GM18511 (cell line): ENCODE data around the gene TIE1.

ENCODE experiments used
- ATAC-seq: cut with Tn5 transposase; IDR thresholded peaks from one replicate; pipeline ENCODE4 v1.9.1; 2021; ENCODE audit warnings: mild to moderate bottlenecking, moderate library complexity; ENCODE audit not compliant: unreplicated experiment

The TIE1 gene

DNA sequence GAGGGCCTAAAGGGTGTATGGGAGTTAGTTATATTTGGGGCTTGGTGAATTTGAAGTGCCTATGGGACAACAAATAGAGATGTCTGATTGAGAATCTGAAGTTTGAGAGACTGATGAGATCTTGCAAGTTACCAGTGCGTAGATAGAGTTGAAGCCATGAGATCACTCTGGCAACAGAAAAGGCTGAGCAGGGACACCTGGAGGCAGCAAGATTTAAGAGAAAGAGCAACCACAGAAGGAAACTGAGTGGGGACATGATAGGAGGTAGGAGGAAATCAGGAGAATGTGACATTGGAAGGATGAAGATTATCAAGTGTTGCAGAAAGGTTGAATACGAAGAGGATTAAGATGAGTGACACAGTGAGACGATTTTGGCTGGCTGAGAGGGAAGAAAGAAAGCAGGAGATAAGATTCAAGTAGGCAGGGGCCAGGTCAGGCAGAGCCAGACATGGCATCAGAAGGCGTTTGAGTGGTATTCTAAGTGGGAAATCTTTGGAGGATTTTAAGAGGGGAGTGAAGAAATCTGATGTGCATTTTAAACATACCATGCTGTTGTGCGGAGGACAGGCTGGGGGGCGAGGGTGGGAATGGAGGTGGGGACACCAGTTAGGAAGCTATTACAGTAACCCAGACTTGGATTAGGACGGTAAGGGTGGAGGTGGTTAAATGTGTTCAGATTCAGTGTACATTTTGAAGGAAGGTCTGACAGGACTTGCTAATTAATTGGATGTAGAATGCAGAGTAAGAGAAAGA, 33.8 kb downstream of the TIE1 start:
- ATAC-seq = no peak

DNA sequence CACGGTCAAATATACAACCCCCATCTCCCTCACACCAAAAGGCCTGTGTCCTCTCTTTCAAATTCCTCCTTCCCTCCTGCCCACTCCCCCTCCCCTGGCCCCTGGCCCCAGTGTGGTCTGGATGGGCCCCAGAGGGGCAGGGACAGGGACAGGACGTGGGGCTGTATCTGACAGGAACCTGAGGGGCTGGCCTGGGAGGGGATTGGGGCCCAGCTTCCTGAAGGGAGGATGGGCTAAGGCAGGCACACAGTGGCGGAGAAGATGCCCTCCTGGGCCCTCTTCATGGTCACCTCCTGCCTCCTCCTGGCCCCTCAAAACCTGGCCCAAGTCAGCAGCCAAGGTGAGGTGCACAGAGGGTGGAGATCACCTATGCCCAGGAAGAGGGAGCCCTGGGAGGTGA, 36.8 kb downstream of the TIE1 start, which contains the start of gene MPL:
Gene MPL (plus strand): TSS at position 231 of the 400 bp plus-strand sequence. CDS start 31 bp downstream, at position 262.
- no peak for ATAC-seq

DNA sequence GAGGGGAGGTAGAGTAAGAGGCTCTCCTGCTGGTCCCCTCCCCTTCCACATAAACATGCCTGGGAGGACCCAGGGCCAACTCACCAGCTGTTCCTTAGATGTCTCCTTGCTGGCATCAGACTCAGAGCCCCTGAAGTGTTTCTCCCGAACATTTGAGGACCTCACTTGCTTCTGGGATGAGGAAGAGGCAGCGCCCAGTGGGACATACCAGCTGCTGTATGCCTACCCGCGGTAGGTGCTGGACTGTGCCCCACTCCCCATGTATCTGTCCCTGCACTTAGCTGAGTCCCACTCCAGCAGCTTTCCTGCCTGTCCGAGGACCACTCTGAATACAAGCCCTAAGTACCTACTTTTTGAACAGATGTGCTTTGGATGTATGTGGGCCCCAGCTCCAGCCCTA, 37.2 kb downstream of the TIE1 start:
- ATAC-seq = no peak

DNA sequence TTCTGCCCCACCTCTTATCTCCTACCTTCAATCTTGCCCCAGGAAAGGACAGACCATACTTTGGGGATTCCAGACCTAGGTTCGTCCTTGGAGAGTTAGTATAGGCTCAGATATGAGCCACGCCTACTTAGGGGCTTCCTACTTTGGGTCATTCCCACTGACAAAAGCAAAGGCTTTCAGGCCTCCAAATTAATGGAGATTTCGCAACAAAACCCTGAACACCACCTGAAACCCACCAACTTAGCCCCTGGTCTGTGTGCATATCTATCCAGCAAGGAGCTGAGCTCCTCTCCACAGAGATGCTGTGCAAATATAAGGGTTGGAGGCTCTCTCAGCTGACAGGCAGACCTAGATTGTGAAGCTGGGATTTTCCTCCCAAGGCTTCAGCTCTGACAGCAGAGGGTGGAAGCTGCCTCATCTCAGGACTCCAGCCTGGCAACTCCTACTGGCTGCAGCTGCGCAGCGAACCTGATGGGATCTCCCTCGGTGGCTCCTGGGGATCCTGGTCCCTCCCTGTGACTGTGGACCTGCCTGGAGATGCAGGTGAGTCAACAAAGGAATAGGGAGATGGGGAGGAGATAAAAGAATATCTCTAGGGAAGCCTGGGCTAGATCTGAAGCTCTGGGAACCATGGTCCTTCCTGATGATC, 38.9 kb downstream of the TIE1 start:
- ATAC-seq = no peak

DNA sequence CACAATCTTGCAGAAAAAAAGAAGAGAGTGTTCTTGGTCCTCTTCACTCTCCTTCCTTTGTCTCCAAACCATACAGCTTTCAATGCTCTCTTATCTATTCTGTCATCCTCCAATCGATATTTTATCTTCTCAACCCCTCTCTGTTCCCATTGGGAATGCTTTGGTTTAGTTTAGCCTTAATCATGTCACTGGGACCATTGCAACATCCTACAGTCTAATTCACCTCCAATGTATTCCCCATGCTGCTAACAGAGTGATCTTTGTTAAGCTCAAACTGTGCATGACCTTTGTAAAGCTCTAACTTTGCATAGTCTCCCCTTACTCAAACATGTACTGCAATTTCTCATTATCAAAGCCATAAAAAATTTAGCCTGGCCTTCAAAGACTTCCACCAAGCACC, 39.8 kb downstream of the TIE1 start:
- ATAC-seq = no peak

DNA sequence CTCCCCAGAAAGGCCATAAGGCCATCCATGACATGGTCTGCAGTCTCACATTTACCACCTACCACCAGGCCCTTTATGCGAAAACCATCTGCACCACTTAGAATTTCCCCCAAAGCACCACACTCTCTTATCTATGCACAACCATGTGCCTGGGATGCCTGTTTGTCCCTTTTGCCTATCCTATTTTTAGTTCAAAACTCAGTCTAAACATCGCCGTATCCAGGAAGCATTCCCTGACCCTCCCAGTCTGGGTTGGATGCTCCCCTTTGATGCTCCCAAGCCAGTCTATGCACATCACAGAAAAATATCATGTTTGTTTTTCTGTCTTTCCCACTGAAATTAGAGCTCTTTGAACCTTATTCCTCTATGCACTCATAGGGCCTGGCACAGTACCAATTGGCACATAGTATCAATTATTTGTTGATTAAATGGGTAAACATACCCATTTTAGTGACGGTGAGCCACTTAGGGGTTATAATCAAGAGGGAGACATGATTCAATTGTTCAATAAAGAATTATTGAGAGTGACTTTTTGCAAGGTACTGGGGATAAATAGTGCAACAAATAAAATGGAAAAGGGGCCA, 43.6 kb downstream of the TIE1 start:
- ATAC-seq = no peak

DNA sequence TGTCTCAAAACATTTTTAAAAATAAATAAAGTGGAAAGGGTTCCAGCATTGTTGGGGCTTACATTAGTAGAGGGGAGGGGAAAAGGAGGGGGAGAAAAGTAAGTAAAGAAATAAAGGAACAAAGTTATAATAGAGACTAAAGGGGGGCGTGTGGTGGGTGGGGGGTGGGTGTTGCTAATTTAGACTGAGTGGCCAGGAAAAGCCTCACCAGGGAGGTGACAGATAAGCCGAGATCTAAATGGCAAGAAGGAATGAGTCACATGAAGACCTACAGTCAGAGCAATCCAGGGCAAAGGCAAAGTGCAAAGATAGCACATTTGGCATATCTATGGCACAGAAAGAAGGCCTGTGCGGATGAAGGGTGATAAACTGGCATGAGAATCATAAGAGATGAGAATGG, 44.3 kb downstream of the TIE1 start:
- no peak for ATAC-seq

DNA sequence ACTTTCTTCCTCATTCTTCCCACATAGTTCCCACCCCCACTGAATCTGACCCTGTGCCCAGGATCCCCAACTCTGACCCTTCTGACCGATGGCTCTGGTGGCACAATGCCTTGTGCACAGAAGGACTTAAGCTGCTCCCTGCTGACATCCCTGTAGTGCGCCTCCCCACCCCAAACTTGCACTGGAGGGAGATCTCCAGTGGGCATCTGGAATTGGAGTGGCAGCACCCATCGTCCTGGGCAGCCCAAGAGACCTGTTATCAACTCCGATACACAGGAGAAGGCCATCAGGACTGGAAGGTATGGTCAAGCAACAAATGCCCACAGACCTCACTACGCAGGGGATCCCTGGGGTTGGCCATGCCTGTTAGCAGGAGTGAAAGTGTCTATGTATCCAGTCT, 45.9 kb downstream of the TIE1 start:
- no peak for ATAC-seq

DNA sequence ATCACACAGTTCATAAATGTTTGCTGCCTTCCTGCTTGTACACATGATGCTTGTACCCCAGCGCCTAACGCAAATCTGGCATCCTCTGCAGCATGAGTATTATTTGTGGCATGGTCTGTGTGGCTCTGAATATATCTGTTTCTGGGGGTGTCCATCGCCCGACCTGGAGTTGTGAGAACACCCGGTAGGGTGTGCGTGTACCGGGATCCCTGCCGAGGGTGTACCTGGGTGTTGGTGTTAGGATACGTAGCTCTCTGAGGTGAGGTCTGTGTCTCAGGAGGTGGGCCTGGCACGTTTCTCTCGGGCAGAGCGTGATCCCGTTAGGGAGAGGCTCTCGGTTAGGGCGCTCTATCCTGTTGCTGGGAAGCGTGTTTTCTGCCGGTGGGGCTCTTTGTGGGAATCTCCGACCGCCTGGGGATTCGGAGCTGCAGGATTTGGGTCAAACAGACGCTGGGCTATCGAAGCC, 47.6 kb downstream of the TIE1 start:
- ATAC-seq = no peak

DNA sequence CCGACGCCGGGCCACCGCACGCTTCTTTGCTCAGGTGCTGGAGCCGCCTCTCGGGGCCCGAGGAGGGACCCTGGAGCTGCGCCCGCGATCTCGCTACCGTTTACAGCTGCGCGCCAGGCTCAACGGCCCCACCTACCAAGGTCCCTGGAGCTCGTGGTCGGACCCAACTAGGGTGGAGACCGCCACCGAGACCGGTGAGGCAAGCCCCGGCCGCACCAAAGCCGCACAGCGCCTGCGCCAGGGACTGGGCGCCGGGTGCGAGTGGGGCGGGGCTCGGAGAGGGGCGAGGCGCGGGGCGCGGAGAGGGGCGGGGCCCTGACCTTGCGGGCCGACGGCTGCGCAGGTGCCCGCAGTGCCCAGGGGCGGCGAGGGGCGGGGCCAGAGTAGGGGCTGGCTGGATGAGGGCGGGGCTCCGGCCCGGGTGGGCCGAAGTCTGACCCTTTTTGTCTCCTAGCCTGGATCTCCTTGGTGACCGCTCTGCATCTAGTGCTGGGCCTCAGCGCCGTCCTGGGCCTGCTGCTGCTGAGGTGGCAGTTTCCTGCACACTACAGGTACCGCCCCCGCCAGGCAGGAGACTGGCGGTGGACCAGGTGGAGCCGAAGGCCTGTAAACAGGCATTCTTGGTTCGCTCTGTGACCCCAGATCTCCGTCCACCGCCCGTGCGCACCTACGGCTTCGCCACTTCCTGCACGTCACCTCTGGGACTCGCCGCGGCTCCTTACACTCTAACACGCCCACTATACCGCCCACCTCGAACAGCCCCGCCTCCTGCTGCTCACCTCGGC, 48.2 kb downstream of the TIE1 start:
- no peak for ATAC-seq

DNA sequence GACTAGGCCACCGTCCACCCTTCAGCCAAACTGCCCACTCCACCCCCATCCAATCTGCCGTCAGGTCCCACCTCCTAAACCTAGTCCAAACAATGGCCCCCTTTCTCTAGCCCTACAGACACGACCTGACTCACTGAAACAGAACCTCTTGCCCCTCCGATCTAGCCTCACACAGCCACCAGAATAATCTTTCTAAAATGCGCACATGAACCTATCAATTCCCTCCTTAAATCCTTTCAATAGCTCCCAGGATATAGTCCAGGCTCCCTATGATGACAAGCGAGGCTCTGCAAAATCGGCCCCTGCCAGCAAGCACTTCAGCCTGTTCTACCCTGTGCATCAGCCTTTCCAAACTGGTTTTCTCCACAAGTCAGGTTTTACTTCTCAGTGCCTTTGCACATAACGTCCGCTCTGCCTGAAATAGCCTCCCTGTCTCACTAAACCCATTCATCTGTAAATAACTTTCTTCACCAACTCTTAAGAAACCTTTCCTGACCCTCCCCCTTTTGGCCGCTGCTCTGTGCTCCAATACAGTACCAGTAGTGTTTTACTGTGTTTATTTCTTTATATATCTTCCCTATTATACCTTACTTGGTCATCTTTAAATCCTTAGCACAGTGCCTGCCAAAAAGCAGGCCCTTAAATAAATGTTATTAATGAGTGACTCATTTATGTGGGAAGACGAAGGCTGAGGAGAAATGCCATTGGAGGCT, 49.0 kb downstream of the TIE1 start:
- no peak for ATAC-seq

DNA sequence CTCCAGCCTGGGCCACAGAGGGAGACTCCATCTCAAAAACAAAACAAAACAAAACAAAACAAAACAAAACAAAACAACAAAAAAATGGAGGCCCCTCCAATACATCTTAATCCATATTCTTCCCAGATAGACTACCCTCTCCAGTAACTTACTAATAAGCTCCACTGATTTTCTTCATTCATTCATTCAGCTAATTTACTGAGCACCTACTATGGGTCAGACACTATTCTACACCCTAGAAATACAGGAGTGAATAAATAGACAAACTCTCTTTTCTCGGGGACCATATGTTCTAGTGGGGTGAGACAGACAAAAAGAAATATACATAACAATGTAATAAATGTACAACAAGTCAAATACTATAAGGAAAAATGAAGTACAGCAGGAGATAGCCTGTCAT, 50.2 kb downstream of the TIE1 start:
- ATAC-seq = no peak

DNA sequence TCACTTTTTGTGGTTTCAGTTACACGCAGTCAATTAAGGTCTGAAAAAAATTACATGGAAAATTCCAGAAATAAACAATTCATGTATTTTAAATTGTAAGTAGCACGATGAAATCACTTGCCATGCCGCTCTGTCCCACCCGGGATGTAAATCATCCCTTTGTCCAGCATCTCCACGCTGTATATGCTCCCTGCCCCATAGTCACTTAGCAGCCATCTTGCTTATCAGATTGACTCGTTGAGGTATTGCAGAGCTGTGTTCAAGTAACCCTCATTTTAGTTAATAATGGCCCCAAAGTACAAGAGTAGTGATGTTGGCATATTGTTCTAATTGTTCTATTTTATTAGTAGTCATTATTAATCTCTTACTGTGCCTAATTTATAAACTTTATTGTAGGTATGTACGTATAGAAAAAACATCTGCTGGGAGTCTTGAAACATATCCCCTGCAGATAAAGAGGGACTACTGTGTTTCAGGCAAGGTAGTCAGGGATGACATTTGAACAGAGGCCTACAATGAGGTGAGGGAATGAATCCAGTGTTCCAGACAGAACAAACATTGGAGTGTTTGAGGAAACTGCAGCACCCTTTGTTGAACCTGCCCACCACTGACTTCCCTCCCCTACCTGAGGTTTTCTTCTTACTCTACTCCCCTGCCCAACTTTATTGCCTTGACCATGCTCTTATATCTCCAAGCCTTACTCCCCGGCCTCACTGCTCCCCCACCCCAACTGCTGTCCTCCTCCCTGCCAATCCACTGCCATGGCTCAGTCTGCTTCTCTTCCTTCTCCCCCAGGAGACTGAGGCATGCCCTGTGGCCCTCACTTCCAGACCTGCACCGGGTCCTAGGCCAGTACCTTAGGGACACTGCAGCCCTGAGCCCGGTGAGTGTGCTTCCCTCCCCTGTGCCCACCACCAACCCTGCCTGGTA, 50.9 kb downstream of the TIE1 start:
- ATAC-seq = no peak

DNA sequence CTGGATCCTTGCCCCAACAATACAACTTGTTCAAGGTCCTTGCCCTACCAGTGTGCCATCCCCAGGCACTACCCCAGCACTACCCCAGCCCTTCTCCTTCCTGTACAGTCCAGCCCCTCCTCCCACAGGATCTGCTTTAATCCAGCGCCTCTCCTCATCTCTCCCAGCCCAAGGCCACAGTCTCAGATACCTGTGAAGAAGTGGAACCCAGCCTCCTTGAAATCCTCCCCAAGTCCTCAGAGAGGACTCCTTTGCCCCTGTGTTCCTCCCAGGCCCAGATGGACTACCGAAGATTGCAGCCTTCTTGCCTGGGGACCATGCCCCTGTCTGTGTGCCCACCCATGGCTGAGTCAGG, 51.5 kb downstream of the TIE1 start:
- ATAC-seq = no peak

DNA sequence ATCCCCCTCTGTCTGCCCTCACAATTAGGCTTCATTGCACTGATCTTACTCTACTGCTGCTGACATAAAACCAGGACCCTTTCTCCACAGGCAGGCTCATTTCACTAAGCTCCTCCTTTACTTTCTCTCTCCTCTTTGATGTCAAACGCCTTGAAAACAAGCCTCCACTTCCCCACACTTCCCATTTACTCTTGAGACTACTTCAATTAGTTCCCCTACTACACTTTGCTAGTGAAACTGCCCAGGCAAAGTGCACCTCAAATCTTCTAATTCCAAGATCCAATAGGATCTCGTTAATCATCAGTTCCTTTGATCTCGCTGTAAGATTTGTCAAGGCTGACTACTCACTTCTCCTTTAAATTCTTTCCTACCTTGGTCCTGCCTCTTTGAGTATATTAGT, 52.1 kb downstream of the TIE1 start:
- no peak for ATAC-seq

DNA sequence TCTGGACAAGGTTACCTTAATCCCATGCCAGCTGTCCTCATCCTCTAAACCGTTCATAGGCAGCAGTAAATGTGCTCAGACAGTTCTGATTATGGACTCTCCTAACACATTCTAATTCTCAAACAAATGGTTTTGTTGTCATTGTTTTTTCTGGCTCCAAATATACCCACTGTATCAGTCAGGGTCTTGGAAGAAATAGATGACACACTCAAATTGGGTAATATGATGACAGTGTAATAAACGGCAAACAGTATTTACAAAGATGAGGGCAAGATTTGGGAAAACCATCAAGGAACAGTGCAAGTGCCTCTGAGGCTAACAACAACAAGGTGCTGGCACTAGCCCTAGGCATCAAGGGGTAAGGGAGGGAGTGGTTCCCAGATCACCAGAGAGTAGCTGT, 53.7 kb downstream of the TIE1 start:
- no peak for ATAC-seq

DNA sequence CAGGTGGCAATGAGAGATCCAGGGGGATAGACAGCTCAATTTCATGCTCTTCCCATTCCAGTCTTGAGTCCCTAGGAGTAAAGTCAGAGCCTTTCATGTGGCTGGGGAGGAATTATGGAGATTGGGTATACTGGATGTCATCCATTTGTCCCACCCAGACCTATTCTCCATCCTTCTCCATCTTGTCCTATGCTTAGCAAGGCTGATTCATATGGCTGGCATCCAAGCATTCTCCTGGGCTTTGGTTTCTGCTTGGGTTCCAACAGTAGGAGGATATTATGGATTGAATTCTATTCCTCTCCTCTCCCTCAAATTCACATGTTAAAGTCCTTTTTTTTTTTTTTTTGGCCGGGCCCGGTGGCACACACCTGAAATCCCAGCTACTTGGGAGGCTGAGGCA, 54.2 kb downstream of the TIE1 start:
- no peak for ATAC-seq

DNA sequence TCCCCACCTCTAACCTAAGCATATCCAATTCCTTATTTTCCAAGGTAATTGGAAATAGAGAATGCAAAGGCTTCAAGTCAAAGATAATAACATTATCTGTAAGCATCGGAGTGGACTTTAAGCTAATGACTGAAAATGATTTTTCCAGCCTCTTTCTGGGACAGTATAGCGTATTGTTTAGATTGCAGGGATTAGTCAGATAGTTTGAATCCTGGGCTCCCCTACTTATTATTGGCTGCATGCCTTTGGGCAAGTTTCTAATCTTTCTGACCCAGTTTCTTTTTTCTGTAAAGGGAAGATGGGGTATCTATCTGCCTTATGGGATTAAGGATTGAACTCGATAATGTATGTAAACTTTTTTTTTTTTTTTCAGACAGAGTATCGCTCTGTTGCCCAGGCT, 56.5 kb downstream of the TIE1 start:
- no peak for ATAC-seq

DNA sequence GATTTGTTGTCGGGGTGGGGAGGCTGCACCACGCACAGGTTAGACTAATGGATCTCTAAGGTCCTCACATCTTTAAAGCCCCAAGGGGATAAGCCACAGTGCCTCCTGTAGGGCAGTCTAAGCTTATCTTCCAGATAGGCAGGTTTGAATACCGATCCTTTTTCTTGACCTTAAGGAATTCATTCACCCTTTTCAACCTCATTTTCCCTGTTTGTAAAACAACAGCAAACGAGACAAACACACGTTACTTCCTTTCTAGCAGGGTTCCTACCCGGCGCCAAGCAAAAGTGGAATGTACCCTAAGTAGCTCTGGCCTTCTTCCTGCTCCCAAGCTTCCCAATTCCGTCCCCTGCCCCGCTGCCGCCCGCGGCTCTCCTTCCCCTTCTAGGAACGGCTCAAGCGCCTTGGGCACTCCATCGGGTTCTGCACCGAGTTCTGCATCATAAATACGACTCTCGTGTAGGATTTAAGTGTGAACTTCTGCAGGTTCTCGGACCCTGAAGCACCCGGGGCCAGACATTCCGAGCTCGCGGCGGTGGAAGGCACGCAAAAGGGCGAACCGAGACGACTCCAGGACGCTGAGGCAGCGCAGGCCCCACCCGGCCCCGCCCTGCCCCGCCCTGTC, 57.5 kb downstream of the TIE1 start:
- no peak for ATAC-seq
